ENCODE measurements around the gene RPS6KA3.

RPS6KA3 gene

DNA sequence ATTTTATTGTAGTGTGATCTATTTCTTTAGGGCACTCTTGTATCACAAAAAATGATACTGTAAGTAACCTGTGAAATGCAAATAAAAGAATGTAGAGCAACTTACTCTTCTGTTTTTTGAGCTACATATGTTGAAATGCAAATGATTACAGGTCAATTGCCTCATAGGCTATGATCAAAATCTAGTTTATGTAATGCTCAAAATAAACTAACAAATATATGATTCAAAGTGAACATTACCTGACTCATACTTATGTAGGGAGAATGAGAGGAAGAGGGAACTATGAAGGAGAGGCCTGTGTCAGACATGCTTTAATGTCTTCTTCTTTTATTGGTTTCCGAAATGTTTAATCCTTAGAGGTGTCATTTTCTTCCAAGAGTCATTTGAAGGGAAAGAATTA is 5.0 kb upstream of the RPS6KA3 start:
- peaks cover 19% of the 10 kb centered on the region for H3K4me1 ChIP-seq (ENCODE audit: insufficient read depth, poor library complexity, severe bottlenecking)
- no peak overlapping the region for H3K27ac ChIP-seq (ENCODE audit: poor library complexity, severe bottlenecking)
- H3K4me3 ChIP-seq (ENCODE audit: severe bottlenecking) = no peak overlapping the region
- peak; percentile 60 for ATAC-seq (ENCODE audit: low read depth)
- TF ChIP-seq, protein P1, sequence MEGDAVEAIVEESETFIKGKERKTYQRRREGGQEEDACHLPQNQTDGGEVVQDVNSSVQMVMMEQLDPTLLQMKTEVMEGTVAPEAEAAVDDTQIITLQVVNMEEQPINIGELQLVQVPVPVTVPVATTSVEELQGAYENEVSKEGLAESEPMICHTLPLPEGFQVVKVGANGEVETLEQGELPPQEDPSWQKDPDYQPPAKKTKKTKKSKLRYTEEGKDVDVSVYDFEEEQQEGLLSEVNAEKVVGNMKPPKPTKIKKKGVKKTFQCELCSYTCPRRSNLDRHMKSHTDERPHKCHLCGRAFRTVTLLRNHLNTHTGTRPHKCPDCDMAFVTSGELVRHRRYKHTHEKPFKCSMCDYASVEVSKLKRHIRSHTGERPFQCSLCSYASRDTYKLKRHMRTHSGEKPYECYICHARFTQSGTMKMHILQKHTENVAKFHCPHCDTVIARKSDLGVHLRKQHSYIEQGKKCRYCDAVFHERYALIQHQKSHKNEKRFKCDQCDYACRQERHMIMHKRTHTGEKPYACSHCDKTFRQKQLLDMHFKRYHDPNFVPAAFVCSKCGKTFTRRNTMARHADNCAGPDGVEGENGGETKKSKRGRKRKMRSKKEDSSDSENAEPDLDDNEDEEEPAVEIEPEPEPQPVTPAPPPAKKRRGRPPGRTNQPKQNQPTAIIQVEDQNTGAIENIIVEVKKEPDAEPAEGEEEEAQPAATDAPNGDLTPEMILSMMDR (IDR thresholded peaks at IDR 0.05; ENCODE audit: poor library complexity, severe bottlenecking) = no peak
- DNase-seq (ENCODE audit: low spot score) = no peak
- no peaks in the 10 kb centered on the region for H3K9me3 ChIP-seq (ENCODE audit: severe bottlenecking)
- no peaks in the 10 kb centered on the region for H3K36me3 ChIP-seq (ENCODE audit: low read depth)
- no peaks in the 10 kb centered on the region for H3K27me3 ChIP-seq (ENCODE audit: insufficient read depth, poor library complexity, severe bottlenecking)

DNA sequence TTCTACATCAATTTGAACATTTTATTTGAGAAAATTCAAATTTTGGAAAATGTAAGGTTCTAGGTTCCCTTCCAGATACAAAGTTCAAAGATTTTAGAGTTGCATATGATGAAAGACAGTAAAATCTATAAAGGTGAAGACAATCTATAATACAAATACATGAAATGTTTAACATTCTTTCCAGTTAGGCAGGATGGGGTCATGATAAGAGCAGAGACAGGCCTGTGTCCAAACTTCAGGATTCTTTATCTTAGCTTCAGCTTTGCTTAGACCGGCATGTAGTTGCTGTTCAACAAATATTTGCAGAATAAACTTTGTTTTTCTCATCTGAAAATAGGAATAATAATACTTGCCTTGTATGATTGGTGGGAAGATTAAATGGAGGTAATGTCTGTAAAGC is 4.5 kb upstream of the RPS6KA3 start:
- Histone ChIP-seq H3K36me3 (ENCODE audit: low read depth) (no peaks in the 10 kb centered on the region), H3K4me3 (ENCODE audit: severe bottlenecking) (no peak overlapping the region), H3K9me3 (ENCODE audit: severe bottlenecking) (no peaks in the 10 kb centered on the region), H3K27ac (ENCODE audit: poor library complexity, severe bottlenecking) (peak overlapping the region; percentile 24), H3K4me1 (ENCODE audit: insufficient read depth, poor library complexity, severe bottlenecking) (peaks cover 19% of the 10 kb centered on the region), H3K27me3 (ENCODE audit: insufficient read depth, poor library complexity, severe bottlenecking) (no peaks in the 10 kb centered on the region)
- TF ChIP-seq, protein P1 (IDR thresholded peaks at IDR 0.05; ENCODE audit: poor library complexity, severe bottlenecking) = no peak
- DNase-seq (ENCODE audit: low spot score) (no peak), ATAC-seq (ENCODE audit: low read depth) (no peak)

GRCh38 chrX:20270562-20270890 is 3.8 kb upstream of the RPS6KA3 start:
- H3K4me3 ChIP-seq (ENCODE audit: severe bottlenecking) = no peak overlapping the region
- H3K27me3 ChIP-seq (ENCODE audit: insufficient read depth, poor library complexity, severe bottlenecking) = no peaks in the 10 kb centered on the region
- H3K27ac ChIP-seq (ENCODE audit: poor library complexity, severe bottlenecking) = peak overlapping the region; percentile 24
- peak; percentile 30 for ATAC-seq (ENCODE audit: low read depth)
- peaks cover 19% of the 10 kb centered on the region for H3K4me1 ChIP-seq (ENCODE audit: insufficient read depth, poor library complexity, severe bottlenecking)
- no peak for DNase-seq (ENCODE audit: low spot score)
- no peaks in the 10 kb centered on the region for H3K9me3 ChIP-seq (ENCODE audit: severe bottlenecking)
- TF ChIP-seq, protein P1 (IDR thresholded peaks at IDR 0.05; ENCODE audit: poor library complexity, severe bottlenecking) = no peak
- H3K36me3 ChIP-seq (ENCODE audit: low read depth) = no peaks in the 10 kb centered on the region

GRCh38 chrX:20269848-20270561 is 3.3 kb upstream of the RPS6KA3 start:
- TF ChIP-seq, protein P1 (IDR thresholded peaks at IDR 0.05; ENCODE audit: poor library complexity, severe bottlenecking) = no peak
- H3K27ac ChIP-seq (ENCODE audit: poor library complexity, severe bottlenecking) = peak overlapping the region; percentile 24
- H3K27me3 ChIP-seq (ENCODE audit: insufficient read depth, poor library complexity, severe bottlenecking) = no peaks in the 10 kb centered on the region
- H3K4me1 ChIP-seq (ENCODE audit: insufficient read depth, poor library complexity, severe bottlenecking) = peaks cover 19% of the 10 kb centered on the region
- ATAC-seq (ENCODE audit: low read depth) (peak; percentile 26), DNase-seq (ENCODE audit: low spot score) (no peak)
- H3K4me3 ChIP-seq (ENCODE audit: severe bottlenecking) = no peak overlapping the region
- H3K9me3 ChIP-seq (ENCODE audit: severe bottlenecking) = no peaks in the 10 kb centered on the region
- H3K36me3 ChIP-seq (ENCODE audit: low read depth) = no peaks in the 10 kb centered on the region

DNA sequence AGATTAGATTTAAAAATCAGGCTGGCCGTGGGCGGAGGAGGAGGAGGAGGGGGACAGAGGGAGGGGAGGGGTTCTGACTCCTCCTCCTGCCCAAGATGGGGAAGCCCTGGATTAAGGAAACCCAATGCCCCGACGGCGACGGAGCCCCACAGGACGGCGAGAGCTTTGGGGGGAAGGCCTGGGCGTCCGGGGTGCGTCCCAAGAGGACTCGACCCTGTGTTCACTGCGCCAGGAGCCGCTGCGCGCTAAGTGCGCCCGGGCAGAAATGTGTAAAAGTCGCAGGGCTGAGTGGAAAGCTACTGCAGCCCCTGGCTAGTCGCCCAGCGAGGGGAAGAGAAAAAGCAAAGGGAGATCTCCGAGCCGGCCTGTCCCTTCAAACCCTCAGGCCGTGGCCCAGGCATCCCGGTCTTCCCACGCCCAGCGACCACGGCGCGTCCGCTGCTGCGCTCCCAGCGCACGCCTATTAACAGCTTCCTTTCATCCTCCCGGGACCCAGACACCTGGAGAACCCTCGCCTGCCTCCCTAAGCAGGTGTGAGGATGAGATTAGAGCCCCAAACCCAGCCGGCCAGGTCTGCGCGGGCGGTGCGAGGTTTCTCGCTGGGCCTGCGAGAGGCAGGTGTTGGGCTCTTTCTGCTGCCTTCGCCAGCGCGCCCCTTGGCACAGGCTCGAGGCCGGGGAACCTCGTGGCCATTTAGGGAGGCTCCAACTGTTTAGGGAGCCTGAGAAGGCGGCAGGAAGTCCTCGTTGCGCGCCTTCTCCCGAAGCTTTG is 1.4 kb upstream of the RPS6KA3 start:
- TF ChIP-seq, protein P1 (IDR thresholded peaks at IDR 0.05; ENCODE audit: poor library complexity, severe bottlenecking) = no peak
- Histone ChIP-seq H3K27ac (ENCODE audit: poor library complexity, severe bottlenecking) (no peak overlapping the region), H3K27me3 (ENCODE audit: insufficient read depth, poor library complexity, severe bottlenecking) (no peaks in the 10 kb centered on the region)

More for the DNA sequence above, 1.4 kb upstream of the RPS6KA3 start:
- Histone ChIP-seq H3K36me3 (ENCODE audit: low read depth) (no peaks in the 10 kb centered on the region), H3K4me3 (ENCODE audit: severe bottlenecking) (no peak overlapping the region), H3K4me1 (ENCODE audit: insufficient read depth, poor library complexity, severe bottlenecking) (peaks cover 29% of the 10 kb centered on the region), H3K9me3 (ENCODE audit: severe bottlenecking) (no peaks in the 10 kb centered on the region)
- no peak for DNase-seq (ENCODE audit: low spot score)
- ATAC-seq (ENCODE audit: low read depth) = no peak
